ENCODE measurements around the gene ADH1B.
"Not testable (repeated sequence)": the region's sequence is repeated elsewhere in the genome, so short reads cannot be mapped to it uniquely, and the experiment has no call there.

Gene ADH1B

GRCh38 chr4:99317811-99318210 is 3.4 kb downstream of the ADH1B start:
- FAIRE-seq = not testable (repeated sequence)

GRCh38 chr4:99317354-99317753 is 3.8 kb downstream of the ADH1B start:
- FAIRE-seq = no peak

- no peak for FAIRE-seq
Observed at GRCh38 chr4:99315839-99316238, 5.4 kb downstream of the ADH1B start.

- FAIRE-seq = no peak
Observed at GRCh38 chr4:99314211-99314610, 7.0 kb downstream of the ADH1B start.

GRCh38 chr4:99310389-99310788 is 10.8 kb downstream of the ADH1B start:
- no peak for FAIRE-seq

- FAIRE-seq = no peak
Observed at GRCh38 chr4:99305638-99306400, 15.4 kb downstream of the ADH1B start.

- no peak for FAIRE-seq
Observed at GRCh38 chr4:99301376-99302164, 19.6 kb downstream of the ADH1B start.

GRCh38 chr4:99300934-99301333 is 20.3 kb downstream of the ADH1B start:
- FAIRE-seq = no peak

- no peak for FAIRE-seq
Observed at GRCh38 chr4:99293357-99293756, 27.8 kb downstream of the ADH1B start.

- FAIRE-seq = no peak
Observed at GRCh38 chr4:99290848-99291786, 30.1 kb downstream of the ADH1B start, which contains the start of gene ADH1A. Gene ADH1A (minus strand): TSS chr4:99290985. CDS start chr4:99290914, 71 bp downstream.

- no peak for FAIRE-seq
Observed at GRCh38 chr4:99285387-99285786, 35.8 kb downstream of the ADH1B start.

GRCh38 chr4:99282731-99283130 is 38.5 kb downstream of the ADH1B start:
- FAIRE-seq = no peak

GRCh38 chr4:99281261-99281660 is 39.9 kb downstream of the ADH1B start:
- FAIRE-seq = no peak

GRCh38 chr4:99276417-99276816 is 44.8 kb downstream of the ADH1B start:
- no peak for FAIRE-seq

GRCh38 chr4:99275885-99276284 is 45.3 kb downstream of the ADH1B start:
- FAIRE-seq = no peak

- FAIRE-seq = no peak
Observed at GRCh38 chr4:99275050-99275449, 46.2 kb downstream of the ADH1B start.

- no peak for FAIRE-seq
Observed at GRCh38 chr4:99273704-99274103, 47.5 kb downstream of the ADH1B start.

- FAIRE-seq = no peak
Observed at GRCh38 chr4:99264927-99265326, 56.3 kb downstream of the ADH1B start.
